ENCODE data around the gene RIN1. TPM values are rescaled to one million over a fixed set of nuclear protein-coding genes. Genes with fewer than 3 reads are reported as not detected.
A peak's percentile ranks its signal among the peaks of the same experiment; 100 is the strongest.

Gene RIN1
- total RNA-seq, 1 donor from 2014 or later: 1.1 TPM

DNA sequence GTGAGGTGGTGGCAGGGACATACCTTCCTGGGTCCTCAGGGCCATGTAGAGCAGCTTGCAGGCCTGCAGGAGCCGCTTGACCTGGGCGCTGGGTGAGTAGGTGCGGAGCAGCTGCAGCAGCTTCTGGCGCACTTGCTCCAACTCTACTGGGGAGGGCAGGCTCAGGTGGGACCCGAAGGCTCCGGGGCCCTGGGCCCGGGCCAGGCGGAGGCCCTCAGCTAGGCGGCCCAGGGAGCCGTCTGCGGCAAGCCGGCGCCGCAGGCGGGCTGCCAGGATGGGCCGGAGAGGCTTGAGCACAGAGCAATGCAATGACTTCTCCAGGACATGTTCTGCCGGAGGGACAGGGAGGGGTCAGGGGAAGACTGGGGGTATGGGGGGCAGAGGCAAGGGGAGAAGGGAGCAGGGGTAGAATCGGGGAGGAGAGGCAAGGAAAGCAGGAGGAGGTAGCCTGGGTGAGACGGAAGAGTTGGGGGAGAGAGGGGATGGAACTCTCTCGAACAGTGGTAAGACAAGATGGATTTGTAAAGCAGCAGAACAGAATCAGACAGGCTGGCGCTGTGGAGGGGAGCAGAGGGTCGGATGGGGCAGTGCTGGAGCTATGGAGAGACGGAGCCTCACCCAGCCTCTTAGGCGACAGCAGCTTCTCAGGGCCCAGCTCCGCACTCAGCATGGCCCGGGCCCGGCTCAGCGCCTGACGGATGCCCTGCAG lies 2.2 kb downstream of the RIN1 start:
- DNase-seq: no peak
- Mint-ChIP-seq H3K9me3 (no peaks in the 10 kb centered on the region), H3K36me3 (ENCODE audit: low read depth) (peaks cover 10% of the 10 kb centered on the region), H3K27me3 (peaks cover 2% of the 10 kb centered on the region), H3K4me1 (peaks cover 17% of the 10 kb centered on the region), H3K27ac (no peak overlapping the region), H3K4me3 (no peak overlapping the region)
- intact Hi-C loops (cut with micrococcal nuclease): no loop called here

DNA sequence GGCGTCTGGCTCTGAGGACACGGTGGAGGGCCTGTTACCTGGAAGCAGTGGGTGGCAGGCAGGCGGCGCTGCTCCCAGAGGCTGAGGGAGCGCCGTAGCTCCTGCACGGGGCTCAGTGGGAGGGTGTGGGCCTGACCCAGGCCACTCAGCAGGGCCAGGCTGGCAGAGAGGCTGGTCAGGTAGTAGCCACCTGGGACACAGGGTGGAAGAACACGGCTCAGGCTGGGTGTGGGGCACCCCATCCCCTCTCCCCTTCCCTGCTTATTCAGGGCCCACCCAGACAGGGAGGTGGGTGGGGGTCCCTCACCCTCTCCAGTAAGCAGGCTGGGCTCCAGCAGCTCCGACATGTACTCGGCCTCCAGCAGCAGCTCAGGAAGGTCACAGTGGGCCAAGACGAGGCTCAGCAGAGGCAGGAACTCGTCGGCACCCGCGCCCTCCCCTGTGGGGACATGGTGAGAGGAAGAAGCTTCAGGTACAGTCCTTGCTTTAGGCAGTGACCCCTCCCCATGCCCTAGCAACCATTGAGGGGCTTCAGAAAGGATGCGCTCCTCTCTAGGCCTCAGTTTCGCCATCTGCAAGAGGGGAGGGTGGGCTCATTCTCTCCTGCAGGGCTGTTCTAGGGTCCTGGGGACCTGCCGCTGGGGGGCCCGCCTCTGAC lies 2.9 kb downstream of the RIN1 start:
- Mint-ChIP-seq H3K9me3 (no peaks in the 10 kb centered on the region), H3K4me3 (no peak overlapping the region), H3K36me3 (ENCODE audit: low read depth) (peaks cover 6% of the 10 kb centered on the region), H3K27me3 (peaks cover 2% of the 10 kb centered on the region), H3K4me1 (peaks cover 20% of the 10 kb centered on the region), H3K27ac (no peak overlapping the region)
- DNase-seq: no peak
- intact Hi-C loops (cut with micrococcal nuclease): no loop called here

DNA sequence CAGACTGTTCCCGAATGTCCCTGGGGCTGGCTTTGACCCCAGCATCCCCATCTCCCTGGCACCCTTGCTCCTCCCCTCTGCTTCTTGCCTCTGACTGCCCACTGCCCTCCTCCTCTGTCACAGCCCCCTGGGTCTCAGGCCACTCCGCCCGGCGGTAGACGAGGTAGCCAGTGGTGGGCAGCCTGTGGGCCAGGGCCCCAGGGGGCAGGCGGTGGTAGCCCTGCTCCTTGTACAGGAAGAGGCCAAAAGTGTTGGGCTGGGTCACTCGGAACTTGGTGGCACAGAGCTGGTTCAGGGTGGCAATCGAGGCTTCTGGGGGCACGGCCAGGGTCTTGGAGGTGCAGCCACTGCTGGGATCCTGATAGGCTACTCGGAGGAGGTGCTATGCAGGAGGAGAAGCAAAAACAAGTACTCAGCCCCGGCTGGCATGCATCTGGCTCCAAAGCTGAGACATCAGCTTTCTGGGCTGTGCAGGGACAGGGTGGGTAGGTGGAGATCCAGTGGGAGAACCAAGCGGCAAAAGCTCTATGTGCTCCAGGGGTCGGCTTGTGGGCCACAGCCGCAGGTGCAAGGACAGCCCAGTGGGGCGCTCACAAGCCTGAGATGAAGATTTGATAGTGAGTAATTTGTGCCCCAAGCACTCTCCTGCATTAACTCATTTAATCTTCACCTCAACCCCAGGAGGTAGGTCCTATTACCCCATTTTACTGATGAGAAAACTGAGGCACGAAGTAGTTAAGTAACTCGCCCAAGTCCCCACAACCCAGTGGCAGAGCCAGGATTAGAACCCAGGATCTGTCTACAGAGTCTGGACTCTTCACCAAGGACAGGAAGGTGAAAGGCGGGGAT lies 3.6 kb downstream of the RIN1 start:
- Mint-ChIP-seq H3K27ac (no peak overlapping the region), H3K9me3 (no peaks in the 10 kb centered on the region), H3K36me3 (ENCODE audit: low read depth) (peaks cover 3% of the 10 kb centered on the region), H3K27me3 (peaks cover 2% of the 10 kb centered on the region), H3K4me3 (no peak overlapping the region), H3K4me1 (peaks cover 27% of the 10 kb centered on the region)
- intact Hi-C loops (cut with micrococcal nuclease): no loop called here
- DNase-seq: no peak

DNA sequence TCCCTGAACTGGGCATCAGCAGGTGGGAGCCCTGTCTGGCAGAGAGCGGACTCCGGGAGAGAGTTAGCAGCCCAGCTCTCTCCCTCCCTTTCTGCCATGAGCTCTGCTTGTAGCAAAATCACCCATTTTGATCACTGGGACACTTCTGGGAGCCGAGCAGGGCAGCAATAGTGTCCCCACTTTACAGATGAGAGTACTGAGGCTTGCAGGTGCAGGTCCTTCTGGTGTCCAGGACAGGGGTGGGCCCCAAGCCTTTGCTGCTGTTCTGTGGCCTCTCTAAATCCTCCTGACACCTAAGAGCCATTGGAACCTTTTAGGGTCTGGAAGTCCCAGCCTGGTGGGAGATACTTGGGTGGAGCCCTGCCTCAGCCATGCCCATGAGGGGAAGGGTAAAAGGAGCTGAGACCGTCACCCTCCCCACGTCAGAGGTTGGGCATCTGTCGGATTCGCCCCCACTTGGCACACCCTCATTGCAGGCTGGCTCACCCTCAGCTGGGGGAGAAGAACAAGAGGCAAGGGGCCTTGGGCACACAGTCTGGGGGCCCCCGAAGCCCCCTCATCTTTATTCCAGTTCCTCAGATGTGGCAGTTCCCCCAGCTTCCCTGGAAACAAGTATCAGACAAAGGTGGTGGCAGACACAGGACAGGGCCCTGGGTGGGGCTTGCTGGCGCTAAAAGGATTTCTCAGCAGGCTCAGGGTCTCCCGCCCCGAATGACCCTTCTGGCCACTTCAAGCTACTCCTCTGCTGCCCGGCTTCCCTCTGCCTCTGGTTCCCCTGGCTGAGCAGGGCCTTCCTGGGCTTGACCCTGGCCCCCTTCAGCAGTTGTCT lies 4.5 kb downstream of the RIN1 start:
- Mint-ChIP-seq H3K4me3 (no peak overlapping the region), H3K36me3 (ENCODE audit: low read depth) (no peaks in the 10 kb centered on the region), H3K9me3 (no peaks in the 10 kb centered on the region), H3K27me3 (peaks cover 2% of the 10 kb centered on the region), H3K4me1 (peaks cover 24% of the 10 kb centered on the region), H3K27ac (no peak overlapping the region)
- intact Hi-C loops (cut with micrococcal nuclease): no loop called here
- DNase-seq: no peak

DNA sequence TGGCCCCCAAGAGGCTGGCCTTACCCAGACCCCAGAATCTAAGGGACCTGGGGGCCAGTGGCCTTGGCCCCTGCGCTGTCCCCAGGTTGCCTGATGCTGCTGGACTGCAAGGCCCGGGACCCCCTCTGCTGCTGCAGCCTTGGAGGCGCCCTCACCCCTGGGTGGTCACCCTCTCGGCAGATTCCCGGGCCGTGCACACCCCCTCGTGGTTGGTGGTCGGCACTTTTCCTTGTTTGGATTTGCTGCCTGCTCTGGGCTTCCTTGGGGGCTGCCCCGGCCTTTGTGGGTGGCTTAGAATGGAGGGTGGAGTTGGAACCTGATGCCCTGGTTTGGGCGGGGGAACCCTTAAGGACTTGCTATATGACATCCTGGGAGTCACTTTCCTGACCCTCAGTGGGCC lies 5.3 kb downstream of the RIN1 start:
- H3K9me3 Mint-ChIP-seq: no peaks in the 10 kb centered on the region
- H3K4me3 Mint-ChIP-seq: no peak overlapping the region
- no peak for DNase-seq
- intact Hi-C loops (cut with micrococcal nuclease): no loop called here
- peaks cover 23% of the 10 kb centered on the region for H3K4me1 Mint-ChIP-seq
- peaks cover 2% of the 10 kb centered on the region for H3K27me3 Mint-ChIP-seq
- H3K27ac Mint-ChIP-seq: no peak overlapping the region
- no peaks in the 10 kb centered on the region for H3K36me3 Mint-ChIP-seq (ENCODE audit: low read depth)

DNA sequence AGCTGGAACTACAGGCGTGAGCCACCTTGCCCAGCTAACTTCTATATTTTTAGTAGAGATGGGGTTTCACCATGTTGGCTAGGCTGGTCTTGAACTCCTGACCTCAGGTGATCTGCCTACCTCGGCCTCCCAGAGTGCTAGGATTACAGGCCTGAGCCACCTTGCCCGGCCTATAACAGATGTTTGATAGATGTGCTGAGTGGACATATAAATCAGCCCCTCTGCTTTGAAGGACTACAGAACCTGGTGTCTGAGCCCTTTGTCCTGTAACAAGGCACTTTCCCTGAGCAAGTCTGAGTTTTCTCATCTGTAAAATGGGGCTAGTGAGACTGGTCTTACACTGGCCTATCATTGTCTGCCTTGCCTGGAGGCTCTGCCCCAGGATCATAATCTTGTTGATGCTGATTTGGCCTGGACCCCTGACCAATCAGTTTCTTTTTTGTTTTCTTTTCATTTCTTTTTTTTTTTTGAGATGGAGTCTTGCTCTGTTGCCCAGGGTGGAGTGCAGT lies 7.0 kb downstream of the RIN1 start:
- H3K27me3 Mint-ChIP-seq: no peaks in the 10 kb centered on the region
- peaks cover 32% of the 10 kb centered on the region for H3K4me1 Mint-ChIP-seq
- DNase-seq: no peak
- H3K36me3 Mint-ChIP-seq (ENCODE audit: low read depth): no peaks in the 10 kb centered on the region
- no peaks in the 10 kb centered on the region for H3K9me3 Mint-ChIP-seq
- no peak overlapping the region for H3K4me3 Mint-ChIP-seq
- intact Hi-C loops (cut with micrococcal nuclease): no loop called here
- H3K27ac Mint-ChIP-seq: no peak overlapping the region

DNA sequence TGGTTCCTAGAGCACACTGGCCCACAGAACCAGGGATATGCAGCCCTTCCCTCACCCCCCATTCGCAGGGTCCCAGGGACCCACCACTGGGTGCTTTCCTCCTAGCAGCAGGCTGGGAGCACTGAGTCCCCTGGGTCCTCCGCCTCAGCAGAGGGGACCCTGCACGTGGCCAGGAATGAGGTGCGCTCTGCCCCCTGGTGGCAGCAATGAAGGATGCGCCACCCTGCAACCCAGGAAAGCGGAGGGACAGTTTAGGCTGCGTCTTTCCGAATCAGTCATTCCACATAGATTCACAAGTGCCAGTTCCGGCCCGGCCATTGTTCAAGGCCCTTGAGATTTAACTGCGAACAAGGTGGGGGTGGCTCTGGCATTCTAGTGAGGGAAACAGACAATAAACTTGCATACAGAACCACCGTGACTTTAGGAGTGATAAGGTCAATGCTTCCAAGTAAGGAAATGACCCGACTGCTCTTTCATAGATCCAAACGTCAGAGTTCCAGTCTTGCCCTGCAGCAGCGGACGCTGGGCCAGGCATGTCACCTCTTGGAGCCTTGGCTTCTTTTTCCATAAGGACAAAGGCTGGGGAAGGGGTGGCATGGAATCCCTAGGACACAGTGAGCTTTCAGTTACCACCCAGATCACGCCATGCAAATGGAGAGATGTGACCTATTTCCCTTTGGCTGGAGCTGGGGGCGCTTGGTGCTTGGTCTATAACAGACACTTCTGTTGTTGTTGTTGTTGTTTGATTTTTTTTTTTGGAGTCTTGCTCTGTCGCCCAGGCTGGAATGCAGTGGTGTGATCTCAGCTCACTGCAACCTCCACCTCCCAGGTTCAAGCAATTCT lies 7.7 kb downstream of the RIN1 start:
- intact Hi-C loops (cut with micrococcal nuclease): loop anchor here (1.0 kb wide), 3 partner anchors 16 to 106 kb away; partner anchors contain the start of gene YIF1A
- Mint-ChIP-seq H3K4me3 (peak overlapping the region; percentile 34), H3K27ac (peak overlapping the region; percentile 72), H3K4me1 (peaks cover 37% of the 10 kb centered on the region), H3K27me3 (no peaks in the 10 kb centered on the region), H3K36me3 (ENCODE audit: low read depth) (no peaks in the 10 kb centered on the region), H3K9me3 (no peaks in the 10 kb centered on the region)
- peak; percentile 94 for DNase-seq

DNA sequence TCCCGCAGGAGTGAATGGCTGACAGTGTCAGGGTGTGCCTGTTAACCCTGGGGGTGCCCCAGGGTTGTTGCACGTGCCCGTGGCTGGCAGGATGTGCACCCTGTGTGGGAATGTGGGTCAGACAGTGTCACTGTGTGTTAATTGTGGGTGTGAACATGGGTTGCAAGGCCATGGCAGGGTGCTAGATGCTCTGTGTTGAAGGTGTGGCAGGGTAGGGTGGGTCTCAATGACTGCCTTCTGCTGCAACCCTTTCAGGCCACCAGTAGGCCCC lies 8.3 kb downstream of the RIN1 start:
- no peaks in the 10 kb centered on the region for H3K9me3 Mint-ChIP-seq
- peak overlapping the region; percentile 34 for H3K4me3 Mint-ChIP-seq
- peak; percentile 73 for DNase-seq
- H3K4me1 Mint-ChIP-seq: peaks cover 37% of the 10 kb centered on the region
- H3K36me3 Mint-ChIP-seq (ENCODE audit: low read depth): no peaks in the 10 kb centered on the region
- intact Hi-C loops (cut with micrococcal nuclease): loop anchor here (1.0 kb wide), 3 partner anchors 16 to 106 kb away; partner anchors contain the start of gene YIF1A
- H3K27ac Mint-ChIP-seq: peak overlapping the region; percentile 72
- no peaks in the 10 kb centered on the region for H3K27me3 Mint-ChIP-seq

DNA sequence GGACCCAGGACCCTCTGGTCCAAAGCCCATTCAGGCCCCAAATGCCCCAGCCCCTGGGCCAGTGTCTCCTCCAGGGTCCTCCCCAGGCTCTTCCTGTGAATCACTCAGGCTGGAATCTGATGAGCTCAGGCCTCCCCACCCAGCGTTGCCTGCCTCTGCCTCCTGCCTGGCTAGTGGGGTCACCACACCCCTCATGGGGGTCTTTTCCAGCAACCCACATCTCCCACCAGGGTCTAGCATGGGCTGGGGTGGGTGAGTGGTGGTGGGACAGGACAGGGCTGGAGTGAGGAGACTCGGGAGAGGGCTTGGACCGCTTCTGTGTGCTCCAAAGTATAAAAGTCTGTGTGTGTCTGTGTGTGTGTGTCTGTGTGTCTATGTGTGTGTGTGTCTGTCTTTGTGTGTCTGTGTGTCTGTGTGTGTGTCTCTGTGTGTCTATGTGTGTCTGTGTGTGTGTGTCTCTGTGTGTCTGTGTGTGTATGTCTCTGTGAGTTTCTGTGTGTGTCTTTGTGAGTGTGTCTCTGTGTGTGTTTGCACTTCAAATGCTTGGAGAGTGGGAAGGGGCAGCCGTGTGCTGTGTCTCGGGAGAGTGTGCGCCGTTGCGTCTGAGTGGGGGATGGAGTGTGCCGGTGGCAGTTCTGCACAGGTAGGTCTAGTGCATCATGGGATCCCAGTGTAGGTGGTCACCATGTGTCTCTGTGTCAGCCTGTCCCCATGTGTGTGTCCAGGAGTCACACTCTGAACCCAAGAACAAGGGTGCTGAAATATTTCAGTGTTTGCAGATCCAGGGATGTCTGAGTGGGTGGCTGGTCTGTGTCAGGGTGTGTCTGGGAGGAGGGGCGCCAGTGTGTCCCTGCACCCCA lies 8.8 kb downstream of the RIN1 start:
- Mint-ChIP-seq H3K36me3 (ENCODE audit: low read depth) (no peaks in the 10 kb centered on the region), H3K27ac (peak overlapping the region; percentile 72), H3K4me1 (peaks cover 37% of the 10 kb centered on the region), H3K27me3 (no peaks in the 10 kb centered on the region), H3K9me3 (no peaks in the 10 kb centered on the region), H3K4me3 (peak overlapping the region; percentile 15)
- intact Hi-C loops (cut with micrococcal nuclease): loop anchor here (1.0 kb wide), 3 partner anchors 15 to 105 kb away; partner anchors contain the start of gene YIF1A
- DNase-seq: no peak

DNA sequence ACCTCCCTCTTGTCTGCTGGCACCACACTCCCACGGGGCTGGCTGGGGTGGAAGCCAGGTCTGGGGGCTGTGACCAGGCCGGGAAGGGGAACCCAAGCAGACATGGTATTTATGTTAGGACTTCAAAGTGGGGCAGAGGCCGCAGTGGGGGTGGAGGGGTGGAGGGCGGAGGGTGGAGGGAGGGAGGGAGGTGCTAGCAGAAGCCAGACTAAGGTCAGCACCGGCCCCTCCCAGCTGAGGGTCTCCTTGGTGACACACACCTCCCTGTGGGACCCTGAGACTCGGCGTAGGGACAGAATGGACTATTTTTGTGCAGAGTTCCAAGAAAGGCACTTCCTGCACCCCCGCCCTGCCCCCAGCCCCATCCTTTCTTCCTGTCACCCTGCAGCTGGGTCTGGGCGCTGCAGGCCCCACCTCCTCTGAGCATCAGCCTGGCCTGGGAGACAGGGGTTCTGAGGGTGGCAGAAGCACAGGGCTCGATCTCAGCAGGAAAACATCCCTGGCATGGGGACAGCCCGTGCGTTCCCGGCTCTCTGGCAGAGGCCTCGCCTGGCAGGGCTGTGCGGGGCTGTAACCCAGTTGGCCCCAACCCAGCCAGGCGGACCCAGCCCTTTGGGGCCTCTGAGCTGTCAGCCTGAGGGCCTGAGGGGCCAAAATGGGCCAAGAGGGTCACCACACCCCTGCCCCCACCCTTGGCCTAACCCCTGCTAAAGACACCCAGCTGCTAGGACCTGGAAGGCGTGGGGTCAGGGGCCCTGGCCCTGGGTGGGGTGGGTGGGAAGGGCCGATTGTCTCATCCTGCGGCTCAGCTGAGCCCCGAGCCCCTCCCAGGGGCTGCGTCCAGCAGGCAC lies 9.7 kb downstream of the RIN1 start:
- H3K4me3 Mint-ChIP-seq: peak overlapping the region; percentile 48
- H3K4me1 Mint-ChIP-seq: peaks cover 37% of the 10 kb centered on the region
- peak; percentile 86 for DNase-seq
- no peaks in the 10 kb centered on the region for H3K27me3 Mint-ChIP-seq
- no peaks in the 10 kb centered on the region for H3K9me3 Mint-ChIP-seq
- H3K36me3 Mint-ChIP-seq (ENCODE audit: low read depth): no peaks in the 10 kb centered on the region
- H3K27ac Mint-ChIP-seq: peak overlapping the region; percentile 83
- intact Hi-C loops (cut with micrococcal nuclease): no loop called here

DNA sequence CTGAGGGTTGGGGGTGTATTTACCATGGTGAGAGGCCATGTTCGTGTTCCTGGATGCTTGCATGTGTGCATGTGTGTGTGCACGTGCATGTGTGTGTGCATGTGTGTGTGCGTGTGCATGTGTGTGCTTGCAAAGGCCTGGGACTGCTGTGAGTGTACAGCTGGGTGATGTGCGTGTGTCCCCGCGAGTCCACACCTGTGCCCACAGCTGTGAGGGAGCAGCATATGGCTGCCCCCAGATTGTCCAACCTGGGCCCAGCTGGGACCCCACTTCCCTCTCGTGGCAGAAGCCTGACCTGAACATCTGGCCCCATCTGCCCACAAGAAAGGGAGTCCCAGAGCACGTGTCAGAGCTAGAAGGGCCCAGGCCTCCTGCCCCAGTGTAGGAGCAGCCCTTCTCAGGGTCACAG lies 11.0 kb downstream of the RIN1 start:
- Mint-ChIP-seq H3K27me3 (no peaks in the 10 kb centered on the region), H3K9me3 (no peaks in the 10 kb centered on the region), H3K4me1 (peaks cover 37% of the 10 kb centered on the region), H3K4me3 (no peak overlapping the region), H3K27ac (no peak overlapping the region), H3K36me3 (ENCODE audit: low read depth) (no peaks in the 10 kb centered on the region)
- intact Hi-C loops (cut with micrococcal nuclease): no loop called here
- DNase-seq: no peak
